ENCODE data around the gene NFATC2. TPM values are rescaled to one million over a fixed set of nuclear protein-coding genes. Genes with fewer than 3 reads are reported as not detected.

NFATC2 gene
- total and polyA plus RNA-seq, 2 experiments from 2014 or later, result 0.52 to 0.59 TPM

- no peak overlapping the region for H3K27ac ChIP-seq (ENCODE audit: low read depth)
- H2AFZ ChIP-seq, result 0 out of 2 replicates have a peak overlapping the region, but pooled peaks have one; percentile 12
- H3K79me2 ChIP-seq (replicated peaks; ENCODE audit: insufficient read depth), result no peaks in the 10 kb centered on the region
- H3K4me1 Mint-ChIP-seq, result no peaks in the 10 kb centered on the region
- H3K36me3 ChIP-seq (ENCODE audit: insufficient read depth), result no peaks in the 10 kb centered on the region
- DNase-seq (ENCODE audit: low spot score), result peak; percentile 48
- H3K9me3 Mint-ChIP-seq, result peaks cover 15% of the 10 kb centered on the region
- H3F3A ChIP-seq (replicated peaks; ENCODE audit: low read depth), result no peaks in the 10 kb centered on the region
- H3K36me3 Mint-ChIP-seq (ENCODE audit: low read depth), result no peaks in the 10 kb centered on the region; the same call in 2 of the 3 replicates
- TF ChIP-seq NANOG (IDR thresholded peaks at IDR 0.05; ENCODE audit: borderline replicate concordance) (no peak), ZNF114 (CRISPR knock-in tag; IDR thresholded peaks at IDR 0.05) (no peak), POLR2AphosphoS5 (IDR thresholded peaks at IDR 0.05; ENCODE audit: low read depth) (no peak), STAT1 (IDR thresholded peaks at IDR 0.05; ENCODE audit: unreplicated experiment) (no peak), EZH2phosphoT487 (IDR thresholded peaks at IDR 0.05; ENCODE audit: unreplicated experiment) (no peak), ZNF462 (CRISPR knock-in tag; IDR thresholded peaks at IDR 0.05) (no peak), CTCF (conservative IDR thresholded peaks at IDR 0.05; ENCODE audit: low read depth in 2 of 2) (no peak), CREB1 (CRISPR knock-in tag; IDR thresholded peaks at IDR 0.05; ENCODE audit: low read depth) (no peak), ETS1 (IDR thresholded peaks at IDR 0.05) (no peak), JUNB (IDR thresholded peaks at IDR 0.05; ENCODE audit: unreplicated experiment) (no peak), EZH2 (IDR thresholded peaks at IDR 0.05; ENCODE audit: low read depth, unreplicated experiment) (no peak), REST (IDR thresholded peaks at IDR 0.05; ENCODE audit: unreplicated experiment) (no peak), ZNF331 (CRISPR knock-in tag; IDR thresholded peaks at IDR 0.05; ENCODE audit: low read depth) (no peak)
- peak; percentile 48; the same call in 1 of the 3 replicates for ATAC-seq
- no peak overlapping the region for H3K4me2 ChIP-seq
- H3K4me3 Mint-ChIP-seq, result no peak overlapping the region
- no peaks in the 10 kb centered on the region for H4K20me1 ChIP-seq (replicated peaks; ENCODE audit: insufficient read depth)
- H3K4me1 ChIP-seq (ENCODE audit: insufficient read depth), result no peaks in the 10 kb centered on the region
- peaks cover 12% of the 10 kb centered on the region for H3K9me2 ChIP-seq (ENCODE audit: insufficient read depth)
- H3K4me3 ChIP-seq, result no peak overlapping the region
- no peak overlapping the region for H3K27ac Mint-ChIP-seq
- H3K27me3 Mint-ChIP-seq (ENCODE audit: insufficient read depth, low read depth, poor library complexity), result no peaks in the 10 kb centered on the region
- H3K27me3 ChIP-seq (ENCODE audit: insufficient read depth), result no peaks in the 10 kb centered on the region
These were observed 202.1 kb downstream of the NFATC2 start for GRCh38 chr20:51340451-51340840.
